NK-92 (cell line): ENCODE results near the gene COL25A1.

Source experiments
- DNase-seq: peaks from one replicate; lab custom pipeline; 2025; ENCODE audit not compliant: unreplicated experiment; lab: John Stamatoyannopoulos, UW

The COL25A1 gene

GRCh38 chr4:109294006-109294405 is 8.5 kb downstream of the COL25A1 start:
- DNase-seq = no peak

DNA sequence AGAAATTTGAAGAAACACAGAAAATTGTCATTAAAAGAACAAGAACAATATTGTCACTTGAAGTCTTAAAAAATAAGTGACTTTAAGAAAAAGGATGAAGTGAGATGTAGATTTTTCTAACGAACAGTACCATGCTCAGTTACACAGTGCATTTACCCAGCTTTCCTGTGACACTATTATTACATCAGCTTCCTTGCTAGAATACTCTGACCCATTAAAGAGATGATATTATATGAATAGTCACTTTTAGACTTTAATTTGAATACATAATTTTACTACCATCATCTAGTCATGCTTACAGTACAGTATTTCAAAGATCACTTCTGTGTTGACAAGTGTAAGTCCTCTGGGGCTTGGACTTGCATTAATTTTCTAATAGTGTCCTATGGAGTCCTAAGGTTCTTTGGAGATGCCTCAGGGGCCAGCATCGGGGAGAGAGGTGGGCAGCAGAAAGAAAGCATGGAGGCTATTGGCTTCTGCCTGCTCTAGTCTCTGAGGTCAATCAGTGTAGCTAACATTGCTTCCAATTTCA is 10.7 kb downstream of the COL25A1 start:
- no peak for DNase-seq

GRCh38 chr4:109290918-109291317 is 11.5 kb downstream of the COL25A1 start:
- no peak for DNase-seq

GRCh38 chr4:109278594-109279031 is 23.8 kb downstream of the COL25A1 start:
- no peak for DNase-seq

DNA sequence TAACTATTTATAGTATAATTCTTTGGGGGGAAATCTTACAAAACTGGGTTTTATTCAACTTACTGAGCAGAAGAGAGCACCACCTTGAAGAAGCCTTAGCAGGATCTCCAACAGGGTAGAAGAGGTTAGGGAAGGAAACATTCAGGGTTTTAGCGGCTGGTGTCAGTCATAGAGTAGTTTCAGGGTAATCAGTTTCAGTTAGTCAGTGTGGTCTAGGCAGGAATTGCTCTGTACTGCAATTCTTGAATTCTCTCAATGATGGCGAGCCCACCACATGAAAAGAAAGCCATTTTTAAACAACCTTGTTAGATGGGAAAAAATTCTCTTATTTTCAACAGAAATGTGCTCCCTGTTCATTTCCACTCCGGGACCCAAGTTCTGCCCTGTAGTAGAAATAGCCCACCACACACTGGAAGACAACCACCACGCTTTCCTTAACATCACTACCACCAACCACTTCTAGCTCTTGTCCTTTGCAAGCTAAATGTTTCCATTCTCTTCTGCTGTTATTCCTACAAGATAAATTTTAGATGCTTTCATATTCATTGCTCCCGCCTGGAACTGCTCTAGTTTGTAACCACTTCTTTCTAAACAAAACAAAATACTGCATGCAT is 25.9 kb downstream of the COL25A1 start:
- DNase-seq = no peak

- no peak for DNase-seq
These were observed 27.3 kb downstream of the COL25A1 start for GRCh38 chr4:109275066-109275745.

DNA sequence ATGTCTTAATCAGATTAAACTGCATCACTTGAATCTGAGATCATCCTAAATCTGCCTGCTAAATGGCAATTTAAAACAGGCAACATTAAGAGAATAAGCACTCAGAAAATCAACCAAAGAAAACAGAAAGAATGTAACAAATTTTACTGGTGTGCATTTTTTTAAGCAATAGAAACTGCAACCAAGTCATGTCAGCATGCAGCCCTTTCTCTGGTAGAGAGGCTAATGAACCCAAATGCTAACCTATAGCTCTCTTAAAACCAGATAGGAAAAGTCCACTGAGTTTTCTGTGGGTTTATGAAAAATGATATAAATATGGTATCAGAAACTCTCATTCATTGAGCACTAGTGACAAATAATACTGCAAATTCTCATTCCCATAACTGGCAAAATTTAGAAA is 35.6 kb downstream of the COL25A1 start:
- DNase-seq = no peak

- no peak for DNase-seq
These were observed 36.2 kb downstream of the COL25A1 start for GRCh38 chr4:109266236-109266635.

GRCh38 chr4:109263721-109264120 is 38.7 kb downstream of the COL25A1 start:
- no peak for DNase-seq

GRCh38 chr4:109256818-109257217 is 45.6 kb downstream of the COL25A1 start:
- DNase-seq = no peak

DNA sequence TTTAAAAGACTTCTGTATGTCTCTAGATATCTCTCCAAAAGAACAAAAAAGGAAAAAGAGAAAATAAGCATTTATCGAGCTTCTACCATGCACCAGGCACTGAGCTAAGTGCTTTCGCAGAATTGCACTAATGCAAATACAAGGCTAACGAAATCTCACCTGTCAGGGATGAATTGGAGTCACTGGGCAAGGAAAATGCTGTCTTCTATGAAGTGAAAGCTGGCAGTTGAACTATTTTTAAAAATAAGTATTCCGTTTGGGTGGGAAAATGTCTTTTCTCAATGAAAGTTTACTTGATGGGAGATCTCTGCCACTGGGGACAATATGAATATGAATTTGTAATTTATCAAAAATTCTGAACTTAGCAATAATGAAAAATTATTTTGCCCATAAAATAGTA is 47.6 kb downstream of the COL25A1 start:
- no peak for DNase-seq

DNA sequence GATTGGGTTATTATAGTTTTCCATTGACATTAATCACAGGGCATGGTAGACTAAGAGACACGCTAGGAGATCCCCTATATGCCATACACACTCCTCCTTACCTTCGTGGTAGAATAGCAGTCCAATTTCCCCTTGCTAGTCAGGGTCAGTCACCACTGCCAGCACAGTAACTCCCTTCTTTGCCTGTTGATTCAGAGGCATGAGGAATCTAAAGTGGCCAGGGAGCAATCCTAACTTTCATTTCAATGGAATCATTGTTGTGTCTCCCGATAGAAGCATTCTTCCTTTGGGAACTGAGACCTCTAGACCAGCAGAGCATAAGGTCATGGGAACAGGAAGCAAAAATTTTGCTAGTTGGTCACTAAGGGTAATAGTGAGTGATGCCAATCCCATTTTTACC is 51.1 kb downstream of the COL25A1 start:
- DNase-seq = no peak

DNA sequence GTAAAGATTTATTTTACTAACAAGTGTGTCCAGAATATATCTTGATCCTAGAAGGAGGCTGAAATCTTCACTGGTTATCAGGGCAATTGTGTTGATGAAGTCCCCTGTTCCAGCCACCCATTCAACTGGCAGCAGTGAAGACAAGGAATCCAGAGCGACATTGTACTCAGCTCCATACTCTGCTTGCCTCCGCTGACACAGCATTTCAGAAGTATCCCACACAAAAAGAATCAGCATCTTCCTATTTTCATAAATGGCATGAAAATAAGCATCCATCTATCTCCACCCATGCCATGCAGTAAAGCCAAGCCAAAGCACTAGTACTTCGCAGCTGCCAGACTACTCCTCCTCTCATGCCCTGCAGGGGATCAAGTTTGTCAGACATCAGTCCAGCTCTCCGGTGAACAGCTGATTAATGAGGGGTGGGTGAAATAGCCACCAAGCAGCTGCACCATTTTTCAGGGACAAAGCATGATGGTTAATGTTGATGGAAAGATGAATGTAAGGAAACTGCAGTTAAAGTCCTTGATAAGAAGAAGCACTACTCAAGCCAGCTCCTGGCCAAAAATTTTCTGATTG is 54.0 kb downstream of the COL25A1 start:
- no peak for DNase-seq

DNA sequence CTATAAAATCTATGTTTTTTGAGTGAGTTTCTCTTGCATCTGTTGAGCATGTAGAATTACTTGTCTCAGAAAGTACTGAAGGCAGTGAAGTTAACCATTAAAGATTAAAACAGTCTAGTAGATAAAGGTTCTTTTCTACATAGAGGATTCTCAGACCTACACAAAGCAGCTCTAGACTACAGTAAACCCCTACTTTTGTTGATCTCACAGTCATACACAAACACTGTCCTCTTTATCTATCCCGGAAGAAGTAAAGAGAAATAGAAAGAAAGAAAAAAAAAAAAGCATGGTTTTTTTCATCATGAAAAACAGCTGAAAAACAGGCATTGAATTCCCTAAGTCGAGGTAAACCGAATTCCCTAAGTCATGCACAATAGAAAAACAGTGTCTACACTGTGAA is 58.6 kb downstream of the COL25A1 start:
- no peak for DNase-seq

- DNase-seq = no peak
These were observed 63.7 kb downstream of the COL25A1 start for GRCh38 chr4:109238746-109239145.

GRCh38 chr4:109235683-109236082 is 66.8 kb downstream of the COL25A1 start:
- DNase-seq = no peak

- DNase-seq = no peak
These were observed 67.9 kb downstream of the COL25A1 start for GRCh38 chr4:109234596-109234995.

DNA sequence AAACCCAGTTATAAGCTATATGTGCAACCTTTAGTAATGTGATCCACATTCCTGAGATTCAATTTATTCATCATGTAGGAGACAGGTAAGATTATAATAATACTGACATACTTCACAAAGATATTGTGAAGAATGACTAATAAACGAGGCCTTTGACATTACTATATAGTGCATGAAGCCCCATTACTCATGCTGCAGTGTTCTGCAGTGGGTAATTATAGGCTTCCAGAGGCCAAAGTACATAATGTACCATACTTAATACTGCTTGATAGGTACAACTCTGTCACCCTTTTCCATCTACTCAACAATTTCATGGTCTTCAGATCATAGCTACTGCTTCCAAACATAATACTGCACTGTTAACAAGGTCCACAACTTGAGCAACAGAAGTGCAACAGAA is 68.9 kb downstream of the COL25A1 start:
- no peak for DNase-seq

DNA sequence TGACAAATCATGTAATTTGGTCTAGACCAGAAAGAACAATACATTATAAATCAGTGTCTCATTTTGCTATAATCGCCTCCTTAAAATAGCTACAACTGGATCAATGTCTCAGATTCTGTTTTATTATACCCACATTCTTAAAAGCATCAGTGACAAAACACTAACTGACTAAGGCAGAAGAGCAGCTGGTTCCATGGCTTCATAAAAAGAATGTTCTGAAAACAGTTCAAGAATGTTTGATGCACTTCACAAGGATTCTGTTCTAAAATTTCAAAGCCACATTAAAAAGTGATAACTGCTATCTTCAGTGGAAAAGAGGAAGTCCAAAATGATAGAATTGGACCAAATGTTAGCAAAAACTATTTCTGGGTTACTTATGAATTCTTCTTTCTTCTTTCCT is 69.8 kb downstream of the COL25A1 start:
- no peak for DNase-seq

GRCh38 chr4:109231331-109231730 is 71.1 kb downstream of the COL25A1 start:
- no peak for DNase-seq

- DNase-seq = no peak
These were observed 73.4 kb downstream of the COL25A1 start for GRCh38 chr4:109229028-109229427.

DNA sequence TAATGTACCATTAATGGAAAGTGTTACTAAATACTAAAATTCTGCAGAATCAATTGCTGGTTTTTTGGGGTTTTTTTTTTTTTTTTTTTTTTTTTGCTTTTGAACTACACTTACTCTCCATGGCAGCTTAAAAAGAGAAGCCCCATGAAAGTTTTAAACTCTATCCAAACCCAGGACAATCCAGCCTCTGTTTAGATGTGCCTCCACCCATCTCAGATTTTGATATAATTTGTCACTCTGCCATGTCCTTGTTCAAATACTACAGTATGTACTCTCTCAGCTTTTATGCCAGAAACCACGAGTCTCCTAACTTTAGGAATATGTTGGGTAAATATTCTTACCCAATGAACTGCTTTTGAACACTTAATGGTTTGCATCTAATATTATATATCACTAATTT is 84.2 kb downstream of the COL25A1 start:
- DNase-seq = no peak
